Measurements from ENCODE around the gene GRM2. TPM values are rescaled to one million over a fixed set of nuclear protein-coding genes. Genes with fewer than 3 reads are reported as not detected.

GRM2 gene
- total RNA-seq, result 1 to 10 TPM; 1.1 to 1.7 TPM

DNA sequence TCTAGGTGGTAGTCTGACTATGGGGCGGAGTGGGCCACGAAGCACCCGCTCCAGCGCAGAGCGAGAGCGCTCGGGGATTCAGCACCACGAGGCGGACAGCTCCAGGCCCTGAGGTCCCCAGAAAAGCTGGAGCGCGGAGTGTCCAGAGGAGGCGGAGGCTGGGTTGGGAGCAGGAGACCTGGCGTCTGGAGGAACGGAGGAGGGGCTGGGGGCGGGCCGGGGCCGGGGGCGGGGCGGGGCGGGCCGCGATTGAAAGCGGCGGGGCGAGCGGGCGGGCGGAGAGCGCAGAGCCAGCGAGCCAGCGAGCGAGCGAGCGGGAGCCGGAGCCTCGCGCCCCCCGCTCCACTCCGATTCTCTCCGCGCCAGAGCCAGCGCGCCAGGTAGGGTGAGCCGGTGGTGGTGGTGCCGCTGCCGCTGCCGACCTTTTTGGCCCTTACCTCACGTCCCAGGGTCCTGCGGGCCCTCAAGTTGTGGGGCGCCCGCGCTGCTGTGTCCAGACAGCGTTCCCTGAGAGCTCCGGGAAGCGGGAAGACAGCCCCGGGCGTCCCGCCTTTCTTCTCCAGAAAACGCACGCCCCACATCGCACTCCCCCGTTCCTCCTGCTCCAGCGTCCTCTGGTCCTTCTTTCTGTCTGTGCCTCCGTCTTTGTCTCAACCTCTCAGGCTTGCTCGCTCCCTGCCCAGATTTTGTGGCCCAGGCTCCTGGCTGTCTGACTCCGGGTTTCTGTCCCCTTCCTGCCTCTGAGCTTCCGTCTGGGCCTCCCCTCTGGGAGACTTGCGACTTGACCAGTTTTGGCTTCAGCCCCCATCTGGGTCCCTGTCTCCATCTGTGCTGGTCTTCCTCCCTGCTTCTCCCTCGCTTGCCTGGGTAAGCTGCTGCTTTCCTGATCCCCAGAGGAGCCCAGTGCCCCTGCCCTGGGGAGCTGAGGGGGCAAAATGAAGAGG, at the start of gene GRM2:
TSS of gene GRM2 (plus strand) at position 281 of the 944 bp plus-strand sequence. CDS start 1,916 bp downstream, outside the sequence.
- peak; percentile 54 for ATAC-seq
- DNase-seq, result peak; percentile 49
- CTCF ChIA-PET, result interaction anchor here (1.7 kb wide), 1 partner anchor 12 kb away, joined by 4 read pairs; no protein-coding TSS in a partner anchor
- H3K4me3 Mint-ChIP-seq, result no peak within 1 kb of the TSS
- POLR2A ChIA-PET, result no interaction called here
- H3K27me3 Mint-ChIP-seq (ENCODE audit: low read depth), result peaks cover 6% of the 10 kb centered on the region
- H3K36me3 Mint-ChIP-seq (ENCODE audit: low read depth), result peaks cover 14% of the 10 kb centered on the region
- H3K9me3 Mint-ChIP-seq (ENCODE audit: insufficient read depth), result no peaks in the 10 kb centered on the region
- H3K4me1 Mint-ChIP-seq (ENCODE audit: low read depth), result no peaks in the 10 kb centered on the region
- no peak within 1 kb of the TSS for H3K27ac Mint-ChIP-seq

DNA sequence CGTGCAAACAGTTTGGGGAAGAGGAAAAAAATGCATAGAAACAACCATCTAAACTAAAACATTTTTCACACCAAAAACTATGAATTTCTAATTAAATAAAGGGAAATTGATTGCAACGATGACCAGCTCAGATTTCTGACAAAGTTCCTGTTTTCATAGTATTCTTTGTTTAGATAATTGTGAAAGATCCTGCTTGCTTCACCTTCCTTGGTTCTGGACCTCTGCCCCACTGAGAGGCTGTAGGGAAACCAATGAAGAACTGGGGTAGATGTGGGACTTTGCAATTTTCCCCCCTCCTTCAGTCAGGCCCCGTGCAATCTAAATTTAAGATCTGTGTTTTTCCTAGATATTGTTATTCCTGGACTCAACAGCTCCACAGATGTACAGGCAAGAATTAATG, 49.6 kb upstream of the GRM2 start:
- ATAC-seq, result no peak
- Mint-ChIP-seq H3K4me3 (no peak overlapping the region), H3K4me1 (ENCODE audit: low read depth) (no peaks in the 10 kb centered on the region)

DNA sequence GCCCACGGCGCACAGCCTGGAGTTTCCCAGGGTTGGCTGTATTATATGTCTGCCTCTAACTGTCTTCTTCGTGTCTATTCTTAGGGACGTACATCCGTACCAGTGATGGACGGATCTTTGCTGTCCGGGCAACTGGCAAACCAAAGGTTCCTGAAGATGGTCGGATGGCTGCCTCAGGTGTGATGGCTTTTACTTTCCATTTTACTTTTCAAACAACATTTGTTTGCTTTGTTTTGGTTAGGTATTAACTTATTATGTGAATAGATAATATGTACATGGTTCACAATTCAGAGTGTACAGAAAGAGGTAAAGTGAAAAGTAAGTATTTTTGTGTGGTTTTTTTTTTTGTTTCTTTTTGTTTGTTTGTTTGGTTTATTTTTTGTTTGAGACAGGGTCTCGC, 46.9 kb upstream of the GRM2 start:
- peaks cover 46% of the 10 kb centered on the region for H3K36me3 Mint-ChIP-seq (ENCODE audit: low read depth)
- no peak overlapping the region for H3K4me3 Mint-ChIP-seq
- CTCF ChIA-PET, result interaction anchor here (1.2 to 3.2 kb wide), 2 partner anchors 10 to 23 kb away, joined by 3 to 15 read pairs; no protein-coding TSS in a partner anchor
- no peaks in the 10 kb centered on the region for H3K4me1 Mint-ChIP-seq (ENCODE audit: low read depth)
- ATAC-seq, result no peak
- DNase-seq, result no peak
- H3K27ac Mint-ChIP-seq, result no peak overlapping the region
- H3K27me3 Mint-ChIP-seq (ENCODE audit: low read depth), result no peaks in the 10 kb centered on the region
- POLR2A ChIA-PET, result no interaction called here
- H3K9me3 Mint-ChIP-seq (ENCODE audit: insufficient read depth), result no peaks in the 10 kb centered on the region

More for the DNA sequence above, 49.6 kb upstream of the GRM2 start:
- Mint-ChIP-seq H3K27ac (no peak overlapping the region), H3K9me3 (ENCODE audit: insufficient read depth) (no peaks in the 10 kb centered on the region), H3K36me3 (ENCODE audit: low read depth) (peaks cover 42% of the 10 kb centered on the region), H3K27me3 (ENCODE audit: low read depth) (no peaks in the 10 kb centered on the region)
- no peak for DNase-seq
- ChIA-PET POLR2A (no interaction called here), CTCF (interaction anchor here (3.2 kb wide), 1 partner anchor 12 kb away, joined by 15 read pairs; no protein-coding TSS in a partner anchor)

GRCh38 chr3:51662456-51662855, 44.4 kb upstream of the GRM2 start:
- DNase-seq (no peak), ATAC-seq (no peak)
- ChIA-PET CTCF (no interaction called here), POLR2A (no interaction called here)
- Mint-ChIP-seq H3K4me3 (no peak overlapping the region), H3K36me3 (ENCODE audit: low read depth) (peaks cover 38% of the 10 kb centered on the region), H3K27ac (no peak overlapping the region), H3K27me3 (ENCODE audit: low read depth) (no peaks in the 10 kb centered on the region), H3K4me1 (ENCODE audit: low read depth) (peaks cover 3% of the 10 kb centered on the region), H3K9me3 (ENCODE audit: insufficient read depth) (no peaks in the 10 kb centered on the region)

DNA sequence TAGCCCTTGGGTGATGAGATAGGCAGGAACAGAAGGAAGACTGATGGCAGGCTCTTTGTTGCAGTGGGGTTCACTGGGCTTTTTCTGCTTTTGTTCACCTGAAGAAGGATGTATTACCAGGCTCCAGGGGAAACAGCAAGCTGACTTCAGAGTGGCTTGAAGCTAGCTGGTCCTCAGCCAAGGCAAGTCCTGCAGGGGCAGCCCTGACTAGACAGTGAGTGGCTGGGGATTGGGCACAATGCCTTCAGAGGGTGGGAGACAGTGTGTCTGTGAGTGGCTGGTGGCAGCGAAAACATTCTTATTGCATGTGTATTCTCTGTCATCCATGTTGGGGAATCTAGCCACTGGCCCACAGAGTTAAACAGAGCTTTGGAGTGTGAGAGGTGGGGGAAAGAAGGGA, 38.1 kb upstream of the GRM2 start:
- DNase-seq (no peak), ATAC-seq (no peak)
- Mint-ChIP-seq H3K9me3 (ENCODE audit: insufficient read depth) (no peaks in the 10 kb centered on the region), H3K4me1 (ENCODE audit: low read depth) (peaks cover 49% of the 10 kb centered on the region), H3K4me3 (no peak overlapping the region), H3K36me3 (ENCODE audit: low read depth) (peaks cover 18% of the 10 kb centered on the region), H3K27me3 (ENCODE audit: low read depth) (no peaks in the 10 kb centered on the region), H3K27ac (no peak overlapping the region)
- CTCF ChIA-PET, result interaction anchor here (0.9 to 11.0 kb wide), 14 partner anchors 10 to 1052 kb away, joined by 3 to 238 read pairs (median 10); partner anchors contain the start of genes DCAF1, MANF and RBM15B
- POLR2A ChIA-PET, result interaction anchor here (2.4 to 3.8 kb wide), 2 partner anchors 13 to 169 kb away, joined by 14 to 33 read pairs; partner anchors contain the start of gene DCAF1

DNA sequence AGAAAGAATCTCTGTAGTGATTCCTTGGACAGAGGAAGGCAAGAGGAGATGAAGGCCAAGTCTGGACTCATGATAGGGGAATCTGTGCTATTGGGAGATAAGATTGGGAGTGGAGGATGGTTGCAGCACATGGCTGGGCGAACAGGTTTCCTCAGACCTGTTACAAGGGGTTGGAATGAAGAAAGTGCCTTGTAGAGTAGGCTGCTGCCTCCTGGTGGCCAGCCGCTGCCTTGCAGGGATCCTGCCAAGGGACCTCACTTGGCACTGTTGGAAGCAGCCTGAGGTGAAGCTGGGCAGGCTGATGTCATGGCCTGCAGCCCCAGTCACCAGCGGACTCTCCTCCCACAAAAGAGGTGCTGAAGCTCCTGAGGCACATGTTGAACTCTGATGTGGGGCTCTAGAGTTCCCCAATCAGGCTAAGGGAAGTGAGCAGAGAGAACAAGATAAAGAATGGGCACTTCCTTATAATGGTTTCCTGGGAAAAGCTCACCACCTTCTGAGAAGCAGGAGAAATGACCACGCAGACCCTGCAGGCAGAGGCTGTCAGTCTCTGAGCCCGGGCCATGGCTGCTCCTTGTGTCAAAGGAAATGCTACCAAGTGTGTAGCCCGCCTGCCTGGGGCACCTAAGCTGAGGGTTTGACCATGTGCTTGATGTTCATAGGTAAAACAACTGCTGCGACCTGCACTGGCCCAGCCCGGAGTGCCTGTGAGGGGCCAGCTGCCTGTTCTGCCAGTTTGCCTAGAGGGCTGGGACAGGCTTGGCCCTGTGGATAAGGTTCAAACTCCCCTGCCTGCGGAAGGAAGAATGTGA, 37.4 kb upstream of the GRM2 start:
- H3K27ac Mint-ChIP-seq, result peak overlapping the region; percentile 82
- no peaks in the 10 kb centered on the region for H3K27me3 Mint-ChIP-seq (ENCODE audit: low read depth)
- H3K4me1 Mint-ChIP-seq (ENCODE audit: low read depth), result peaks cover 56% of the 10 kb centered on the region
- peaks cover 23% of the 10 kb centered on the region for H3K36me3 Mint-ChIP-seq (ENCODE audit: low read depth)
- CTCF ChIA-PET, result interaction anchor here (0.9 to 11.0 kb wide), 30 partner anchors 8 to 1053 kb away, joined by 3 to 238 read pairs (median 5); partner anchors contain the start of genes DCAF1, MANF and RBM15B
- no peaks in the 10 kb centered on the region for H3K9me3 Mint-ChIP-seq (ENCODE audit: insufficient read depth)
- POLR2A ChIA-PET, result interaction anchor here (0.9 to 3.8 kb wide), 6 partner anchors 12 to 1053 kb away, joined by 3 to 33 read pairs (median 3); partner anchors contain the start of gene DCAF1
- H3K4me3 Mint-ChIP-seq, result peak overlapping the region; percentile 73
- ATAC-seq (peak; percentile 8), DNase-seq (peak; percentile 86)

GRCh38 chr3:51670053-51670822, 36.6 kb upstream of the GRM2 start:
- peak overlapping the region; percentile 73 for H3K4me3 Mint-ChIP-seq
- H3K27me3 Mint-ChIP-seq (ENCODE audit: low read depth), result no peaks in the 10 kb centered on the region
- DNase-seq (peak; percentile 41), ATAC-seq (peak; percentile 0)
- ChIA-PET POLR2A (interaction anchor here (0.5 to 3.8 kb wide), 7 partner anchors 11 to 1054 kb away, joined by 3 to 33 read pairs (median 3); partner anchors contain the start of gene DCAF1), CTCF (interaction anchor here (1.0 to 11.0 kb wide), 25 partner anchors 9 to 282 kb away, joined by 3 to 238 read pairs (median 5); partner anchors contain the start of genes DCAF1 and RBM15B)
- H3K36me3 Mint-ChIP-seq (ENCODE audit: low read depth), result peaks cover 30% of the 10 kb centered on the region
- H3K9me3 Mint-ChIP-seq (ENCODE audit: insufficient read depth), result no peaks in the 10 kb centered on the region
- H3K27ac Mint-ChIP-seq, result peak overlapping the region; percentile 82
- H3K4me1 Mint-ChIP-seq (ENCODE audit: low read depth), result peaks cover 64% of the 10 kb centered on the region

GRCh38 chr3:51670823-51671733, 35.8 kb upstream of the GRM2 start, which contains the start of gene TEX264:
TSS of gene TEX264 (plus strand) at chr3:51671252. CDS start at chr3:51674305, 3,053 bp downstream.
- peaks cover 72% of the 10 kb centered on the region for H3K4me1 Mint-ChIP-seq (ENCODE audit: low read depth)
- H3K4me3 Mint-ChIP-seq, result peak within 1 kb of the TSS; percentile 88
- H3K27me3 Mint-ChIP-seq (ENCODE audit: low read depth), result no peaks in the 10 kb centered on the region
- H3K27ac Mint-ChIP-seq, result peak within 1 kb of the TSS; percentile 85
- ATAC-seq (peak; percentile 80), DNase-seq (peak; percentile 94)
- no peaks in the 10 kb centered on the region for H3K9me3 Mint-ChIP-seq (ENCODE audit: insufficient read depth)
- POLR2A ChIA-PET, result interaction anchor here (0.5 to 3.8 kb wide), 9 partner anchors 11 to 368 kb away, joined by 3 to 33 read pairs (median 5); partner anchors contain the start of gene DCAF1
- peaks cover 39% of the 10 kb centered on the region for H3K36me3 Mint-ChIP-seq (ENCODE audit: low read depth)
- CTCF ChIA-PET, result interaction anchor here (1.0 to 11.0 kb wide), 17 partner anchors 10 to 282 kb away, joined by 4 to 238 read pairs (median 10); partner anchors contain the start of genes DCAF1 and RBM15B

DNA sequence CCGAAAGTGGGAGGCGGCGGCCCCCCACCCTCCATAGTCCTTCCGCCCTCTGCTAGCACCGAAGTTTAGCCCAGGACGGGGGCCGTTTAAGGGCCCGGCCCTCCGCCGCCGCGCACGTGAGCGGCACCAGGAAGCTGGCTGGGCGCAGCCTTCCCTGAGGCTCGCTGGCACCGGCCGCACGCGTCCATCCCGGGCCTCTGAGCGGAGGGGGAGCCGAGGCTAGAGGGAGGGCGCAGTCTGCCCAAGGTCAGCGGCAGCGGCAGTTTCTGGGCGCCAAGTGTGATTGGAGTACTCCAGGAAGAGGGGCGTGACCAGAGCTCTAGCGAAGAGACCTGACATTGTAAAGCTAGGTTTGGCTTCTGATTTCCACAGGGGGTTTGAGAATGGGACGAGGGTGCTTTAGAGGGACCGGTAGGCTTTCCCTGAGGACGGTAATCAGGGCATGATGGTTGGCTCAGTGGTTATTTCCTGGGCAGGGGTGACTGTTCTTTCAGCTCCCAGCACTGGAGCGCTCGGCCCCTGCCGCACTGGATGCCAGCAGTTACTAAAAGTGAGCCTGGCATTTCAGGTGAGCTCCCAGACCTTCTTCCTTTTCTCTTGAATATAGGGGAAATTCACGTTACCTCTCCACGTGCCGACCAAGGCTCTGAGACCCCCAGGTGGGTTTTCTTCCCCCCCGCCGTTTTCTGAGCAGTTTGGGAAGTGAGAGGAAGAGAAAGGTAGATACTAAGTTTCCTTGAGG, 35.0 kb upstream of the GRM2 start:
- DNase-seq (peak; percentile 75), ATAC-seq (peak; percentile 48)
- Mint-ChIP-seq H3K27ac (peak overlapping the region; percentile 85), H3K36me3 (ENCODE audit: low read depth) (peaks cover 44% of the 10 kb centered on the region), H3K27me3 (ENCODE audit: low read depth) (no peaks in the 10 kb centered on the region), H3K9me3 (ENCODE audit: insufficient read depth) (no peaks in the 10 kb centered on the region), H3K4me3 (peak overlapping the region; percentile 88), H3K4me1 (ENCODE audit: low read depth) (peaks cover 79% of the 10 kb centered on the region)
- CTCF ChIA-PET, result interaction anchor here (0.8 to 11.0 kb wide), 8 partner anchors 10 to 283 kb away, joined by 3 to 238 read pairs (median 10); partner anchors contain the start of gene DCAF1
- POLR2A ChIA-PET, result interaction anchor here (0.6 to 3.8 kb wide), 7 partner anchors 10 to 720 kb away, joined by 3 to 33 read pairs (median 5); partner anchors contain the start of gene DCAF1

Data from activated CD8-positive, alpha-beta T cell treated with anti-CD3 and anti-CD28 coated beads, Interleukin-2, amount 10 ng/mL, durations not matched to agents 7 days and 5 days (primary cell).